Hepatocyte (in vitro differentiated cells): Measurements from ENCODE around the gene NTF3. TPM values are rescaled to one million over a fixed set of nuclear protein-coding genes. Genes with fewer than 3 reads are reported as not detected.

Source experiments
- DNase-seq: peaks from one replicate; pipeline ENCODE4 v3.0.0-alpha.2; 2016; ENCODE audit warnings: low spot score
- H2AFZ ChIP-seq: fragments of 200-600 bp; sonication (generic); 2 replicates; pipeline ENCODE4 v1.6.0; 2016; ENCODE audit warnings: antibody characterized with exemption, mild to moderate bottlenecking
- H3K27ac ChIP-seq: fragments of 200-600 bp; sonication (generic); 2 replicates; pipeline ENCODE4 v1.5.1; 2016; ENCODE audit warnings: mild to moderate bottlenecking
- H3K27me3 ChIP-seq: fragments of 200-600 bp; sonication (generic); 2 replicates; pipeline ENCODE4 v1.6.1; 2016
- H3K36me3 ChIP-seq: fragments of 200-600 bp; sonication (generic); replicated peaks from 2 replicates; pipeline ENCODE4 v1.5.1; 2016; ENCODE audit warnings: low read depth; ENCODE audit not compliant: insufficient read depth
- H3K4me1 ChIP-seq: fragments of 200-600 bp; sonication (generic); 2 replicates; pipeline ENCODE4 v1.5.1; 2016; ENCODE audit warnings: mild to moderate bottlenecking, moderate library complexity; ENCODE audit not compliant: insufficient read depth
- H3K4me2 ChIP-seq: fragments of 200-600 bp; sonication (generic); 2 replicates; pipeline ENCODE4 v1.6.0; 2016
- H3K4me3 ChIP-seq: fragments of 200-600 bp; sonication (generic); 2 replicates; pipeline ENCODE4 v1.5.1; 2016; ENCODE audit warnings: mild to moderate bottlenecking
- H3K79me2 ChIP-seq: fragments of 200-600 bp; sonication (generic); 2 replicates; pipeline ENCODE4 v1.6.0; 2017; ENCODE audit warnings: mild to moderate bottlenecking
- H3K9me2 ChIP-seq: fragments of 200-600 bp; sonication (generic); replicated peaks from 2 replicates; pipeline ENCODE4 v1.6.0; 2017; ENCODE audit warnings: mild to moderate bottlenecking; ENCODE audit not compliant: insufficient read depth
- H3K9me3 ChIP-seq: fragments of 200-600 bp; sonication (generic); 2 replicates; pipeline ENCODE4 v1.5.1; 2016; ENCODE audit warnings: low read depth, mild to moderate bottlenecking
- H4K20me1 ChIP-seq: fragments of 200-600 bp; sonication (generic); 2 replicates; pipeline ENCODE4 v1.6.0; 2016; ENCODE audit warnings: mild to moderate bottlenecking; ENCODE audit not compliant: insufficient read depth, poor library complexity, severe bottlenecking
- CTCF ChIP-seq: fragments of 200-600 bp; sonication (generic); IDR thresholded peaks from 2 replicates; pipeline ENCODE4 v1.5.1; 2016; ENCODE audit warnings: antibody characterized with exemption, mild to moderate bottlenecking; ENCODE audit not compliant: poor library complexity
- EZH2 ChIP-seq: fragments of 200-600 bp; sonication (generic); IDR thresholded peaks from 2 replicates; pipeline ENCODE4 v1.6.1; 2016; ENCODE audit warnings: antibody characterized with exemption, mild to moderate bottlenecking, borderline replicate concordance
- EZH2phosphoT487 ChIP-seq: fragments of 200-600 bp; sonication (generic); IDR thresholded peaks from one replicate; pipeline ENCODE4 v1.6.1; 2018; ENCODE audit warnings: antibody characterized with exemption, mild to moderate bottlenecking, low read depth, moderate library complexity; ENCODE audit not compliant: unreplicated experiment, severe bottlenecking
- WGBS: methylation state at CpG from one replicate; pipeline ENCODE4 v1.1.6; 2016; ENCODE audit warnings: low lambda C conversion rate; ENCODE audit errors: missing lambda C conversion rate; 5-methylcytosine and 5-hydroxymethylcytosine counted together
- polyA plus RNA-seq: library from polyadenylated mRNA; unstranded; fragments of >200 nt; fragmentation: Nextera tagmentation; extraction: Ambion mirVana; gene quantifications from 2 replicates; pipeline ENCODE4 v1.2.1, GENCODE V29; 2016
- total RNA-seq: library from RNA; depleted of rRNA; stranded (reverse); fragments of >200 nt; gene quantifications from 2 replicates; pipeline ENCODE4 v1.2.3, GENCODE V29; 2014

The NTF3 gene
- total and polyA plus RNA-seq, 2 experiments from 2014 or later: 5.0 to 7.1 TPM

- DNase-seq: no peak
- H3K79me2 ChIP-seq: peaks cover 2% of the 10 kb centered on the region
- H3K4me2 ChIP-seq: no peak overlapping the region
- TF ChIP-seq CTCF: no peak
- TF ChIP-seq EZH2: no peak
- no peak for TF ChIP-seq EZH2phosphoT487
- no peaks in the 10 kb centered on the region for H3K9me2 ChIP-seq
- no peaks in the 10 kb centered on the region for H4K20me1 ChIP-seq
- H3K4me1 ChIP-seq: peaks cover 50% of the 10 kb centered on the region
- no peaks in the 10 kb centered on the region for H3K36me3 ChIP-seq
- no peaks in the 10 kb centered on the region for H3K9me3 ChIP-seq
- 97% methylated on average over 8 of the region's 8 CpGs for WGBS
- H2AFZ ChIP-seq: no peak overlapping the region
- H3K27ac ChIP-seq: peak overlapping the region; percentile 72
- H3K4me3 ChIP-seq: no peak overlapping the region
- no peaks in the 10 kb centered on the region for H3K27me3 ChIP-seq
These were observed 66.9 kb downstream of the NTF3 start for GRCh38 chr12:5498806-5499205.

- peak; percentile 63 for DNase-seq
- Histone ChIP-seq H3K27ac (peak overlapping the region; percentile 72), H4K20me1 (no peaks in the 10 kb centered on the region), H3K27me3 (no peaks in the 10 kb centered on the region), H3K4me2 (no peak overlapping the region), H3K9me3 (no peaks in the 10 kb centered on the region), H3K36me3 (no peaks in the 10 kb centered on the region), H3K4me3 (no peak overlapping the region), H2AFZ (no peak overlapping the region), H3K9me2 (no peaks in the 10 kb centered on the region), H3K79me2 (peaks cover 2% of the 10 kb centered on the region), H3K4me1 (peaks cover 54% of the 10 kb centered on the region)
- TF ChIP-seq EZH2phosphoT487 (no peak), EZH2 (no peak), CTCF (no peak)
- 63% methylated on average over 9 of the region's 9 CpGs for WGBS
These were observed 67.8 kb downstream of the NTF3 start for GRCh38 chr12:5499566-5500330.

- Histone ChIP-seq H3K36me3 (no peaks in the 10 kb centered on the region), H3K4me1 (peaks cover 54% of the 10 kb centered on the region), H2AFZ (no peak overlapping the region), H3K9me2 (no peaks in the 10 kb centered on the region), H3K79me2 (peaks cover 2% of the 10 kb centered on the region), H3K9me3 (no peaks in the 10 kb centered on the region), H3K4me3 (no peak overlapping the region), H3K27me3 (no peaks in the 10 kb centered on the region), H3K4me2 (no peak overlapping the region), H3K27ac (peak overlapping the region; percentile 73), H4K20me1 (no peaks in the 10 kb centered on the region)
- WGBS: 76% methylated on average over 7 of the region's 7 CpGs
- TF ChIP-seq CTCF (no peak), EZH2 (no peak), EZH2phosphoT487 (no peak)
- DNase-seq: no peak
These were observed 68.4 kb downstream of the NTF3 start for GRCh38 chr12:5500331-5500659.
